Activated naive CD4-positive, alpha-beta T cell treated with anti-CD3 and anti-CD28 coated beads for 36 hours (primary cell): ENCODE measurements around the gene KIAA0408. TPM values are rescaled to one million over a fixed set of nuclear protein-coding genes. Genes with fewer than 3 reads are reported as not detected.

Source experiments
- CTCF ChIA-PET: fragments of 350-600 bp; sonication (Branson Sonifier 250); formaldehyde crosslinking; loops from one replicate; lab custom pipeline; 2021; ENCODE audit warnings: antibody characterized with exemption; lab: Charles Lee
- DNase-seq: peaks from one replicate; pipeline ENCODE4 v3.0.0-alpha.2; 2020
- H3K27ac Mint-ChIP-seq: one replicate; pipeline ENCODE4 v1.8.0; 2021; ENCODE audit warnings: mild to moderate bottlenecking, mixed read lengths
- H3K27me3 Mint-ChIP-seq: one replicate; pipeline ENCODE4 v1.8.0; 2021; ENCODE audit warnings: low read depth, mixed read lengths
- H3K36me3 Mint-ChIP-seq: one replicate; pipeline ENCODE4 v1.8.0; 2021; ENCODE audit warnings: low read depth, mixed read lengths
- H3K4me1 Mint-ChIP-seq: one replicate; pipeline ENCODE4 v1.8.0; 2021; ENCODE audit warnings: low read depth, mixed read lengths
- H3K4me3 Mint-ChIP-seq: one replicate; pipeline ENCODE4 v1.8.0; 2021; ENCODE audit warnings: mild to moderate bottlenecking, moderate library complexity, mixed read lengths
- H3K9me3 Mint-ChIP-seq: one replicate; pipeline ENCODE4 v1.8.0; 2021; ENCODE audit warnings: mixed read lengths
- intact Hi-C: fragments of 100-400 bp; cut with micrococcal nuclease; formaldehyde crosslinking; loops from one replicate; pipeline ENCODE4 v1.15.1; 2023
- total RNA-seq, 2 experiments: library from RNA; stranded (reverse); gene quantifications; one replicate each; pipeline ENCODE4 v1.2.3, GENCODE V29; 2021

Gene KIAA0408
- total RNA-seq, 2 experiments from 2014 or later: 2.0 to 3.1 TPM

DNA sequence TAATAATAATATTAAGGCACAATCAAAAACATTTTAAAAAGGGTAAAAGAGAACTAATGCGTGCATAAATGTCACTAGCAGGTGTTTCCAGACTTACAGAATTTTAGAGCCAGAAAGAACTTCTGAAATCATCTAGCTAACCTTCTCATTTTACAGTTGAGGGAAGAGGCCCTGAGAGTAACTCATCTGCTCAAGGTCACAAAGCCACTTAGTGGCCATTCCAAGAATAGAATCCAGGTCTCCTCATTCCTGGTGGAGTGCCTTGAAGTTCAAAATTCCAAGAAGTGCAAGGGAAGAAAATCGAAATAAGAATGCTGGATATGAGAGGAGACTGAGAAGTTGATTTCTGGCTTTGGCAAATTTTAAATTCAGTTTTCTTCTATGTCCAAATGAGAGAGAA, 3.2 kb upstream of the KIAA0408 start:
- no peaks in the 10 kb centered on the region for H3K9me3 Mint-ChIP-seq
- H3K4me1 Mint-ChIP-seq: no peaks in the 10 kb centered on the region
- H3K4me3 Mint-ChIP-seq: no peak overlapping the region
- H3K27ac Mint-ChIP-seq: no peak overlapping the region
- CTCF ChIA-PET: interaction anchor here (1.2 to 6.5 kb wide), 6 partner anchors 54 to 158 kb away, joined by 4 to 83 read pairs (median 8); partner anchors contain the start of gene MTCL3
- no peaks in the 10 kb centered on the region for H3K27me3 Mint-ChIP-seq
- no peaks in the 10 kb centered on the region for H3K36me3 Mint-ChIP-seq
- intact Hi-C loops: no loop called here
- no peak for DNase-seq

DNA sequence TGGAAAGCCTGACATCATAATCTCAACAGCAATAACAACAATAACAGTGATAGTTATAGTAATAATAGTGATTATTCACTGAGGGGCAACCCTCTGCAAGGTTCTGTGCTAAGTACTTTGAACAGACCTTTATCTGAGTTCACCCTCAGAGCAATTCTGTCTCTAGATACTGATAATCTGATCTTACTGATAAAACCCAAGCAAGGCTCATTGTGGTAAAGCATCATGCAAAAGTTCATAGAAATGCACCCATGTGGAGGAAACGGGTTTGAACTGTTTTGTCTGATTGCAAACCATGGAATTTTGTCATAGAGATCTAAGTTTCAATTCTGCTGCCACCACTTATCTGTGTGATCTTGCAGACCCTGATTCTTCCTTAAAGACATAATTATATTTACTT, 1.3 kb upstream of the KIAA0408 start:
- intact Hi-C loops: no loop called here
- no peaks in the 10 kb centered on the region for H3K9me3 Mint-ChIP-seq
- CTCF ChIA-PET: interaction anchor here (1.9 to 2.2 kb wide), 2 partner anchors 56 to 78 kb away, joined by 10 to 12 read pairs; no protein-coding TSS in a partner anchor
- H3K27ac Mint-ChIP-seq: no peak overlapping the region
- no peak overlapping the region for H3K4me3 Mint-ChIP-seq
- H3K27me3 Mint-ChIP-seq: no peaks in the 10 kb centered on the region
- H3K4me1 Mint-ChIP-seq: no peaks in the 10 kb centered on the region
- no peak for DNase-seq
- no peaks in the 10 kb centered on the region for H3K36me3 Mint-ChIP-seq

DNA sequence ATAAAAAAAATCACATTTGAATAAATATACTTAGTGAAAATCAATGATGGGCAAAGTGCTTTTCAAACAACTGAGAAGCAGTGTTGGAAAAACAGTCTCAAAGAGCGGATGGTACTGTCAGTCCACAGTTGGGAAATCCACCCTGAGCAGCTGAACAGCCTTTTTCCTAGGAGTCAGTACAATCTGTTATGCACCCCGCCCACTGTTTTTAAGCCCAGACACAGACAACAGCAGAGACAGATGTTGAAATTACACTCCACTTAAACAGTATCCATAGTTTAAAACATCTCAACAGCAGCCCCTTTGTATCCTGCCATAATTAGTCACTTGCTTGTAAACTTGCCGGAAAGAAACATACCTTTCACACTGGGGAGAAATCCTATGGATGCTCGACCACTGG, 372 bp downstream of the KIAA0408 start:
- H3K4me3 Mint-ChIP-seq: no peak overlapping the region
- intact Hi-C loops: no loop called here

DNA sequence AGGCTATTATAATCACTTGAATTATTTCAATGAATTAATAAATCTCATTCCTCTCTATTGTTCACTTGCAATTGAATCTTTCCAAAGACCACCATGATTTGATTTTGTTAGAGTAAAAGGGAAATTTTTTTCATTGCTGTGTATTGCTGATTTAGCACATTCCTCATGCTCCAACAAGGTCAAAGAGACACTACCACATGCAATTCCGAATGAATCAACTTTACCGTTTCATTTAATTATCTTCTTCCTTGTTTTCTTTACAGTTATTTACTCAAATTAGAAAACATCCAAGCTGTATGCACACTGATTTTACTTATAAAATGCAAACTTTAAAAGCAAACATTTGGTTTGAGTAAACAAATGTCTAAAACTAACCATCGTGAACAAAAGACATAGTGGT, 967 bp downstream of the KIAA0408 start:
- H3K9me3 Mint-ChIP-seq: no peaks in the 10 kb centered on the region
- no peaks in the 10 kb centered on the region for H3K4me1 Mint-ChIP-seq
- no peak overlapping the region for H3K4me3 Mint-ChIP-seq
- H3K27ac Mint-ChIP-seq: no peak overlapping the region
- no peaks in the 10 kb centered on the region for H3K27me3 Mint-ChIP-seq
- intact Hi-C loops: no loop called here
- DNase-seq: no peak
- CTCF ChIA-PET: interaction anchor here (0.9 kb wide), 1 partner anchor 80 kb away, joined by 3 read pairs; no protein-coding TSS in a partner anchor
- H3K36me3 Mint-ChIP-seq: no peaks in the 10 kb centered on the region

More for the DNA sequence above, 372 bp downstream of the KIAA0408 start:
- H3K4me1 Mint-ChIP-seq: no peaks in the 10 kb centered on the region
- CTCF ChIA-PET: interaction anchor here (0.7 to 2.2 kb wide), 4 partner anchors 11 to 80 kb away, joined by 3 to 12 read pairs (median 6); no protein-coding TSS in a partner anchor
- no peak for DNase-seq
- H3K36me3 Mint-ChIP-seq: no peaks in the 10 kb centered on the region
- H3K9me3 Mint-ChIP-seq: no peaks in the 10 kb centered on the region
- no peak overlapping the region for H3K27ac Mint-ChIP-seq
- H3K27me3 Mint-ChIP-seq: no peaks in the 10 kb centered on the region

DNA sequence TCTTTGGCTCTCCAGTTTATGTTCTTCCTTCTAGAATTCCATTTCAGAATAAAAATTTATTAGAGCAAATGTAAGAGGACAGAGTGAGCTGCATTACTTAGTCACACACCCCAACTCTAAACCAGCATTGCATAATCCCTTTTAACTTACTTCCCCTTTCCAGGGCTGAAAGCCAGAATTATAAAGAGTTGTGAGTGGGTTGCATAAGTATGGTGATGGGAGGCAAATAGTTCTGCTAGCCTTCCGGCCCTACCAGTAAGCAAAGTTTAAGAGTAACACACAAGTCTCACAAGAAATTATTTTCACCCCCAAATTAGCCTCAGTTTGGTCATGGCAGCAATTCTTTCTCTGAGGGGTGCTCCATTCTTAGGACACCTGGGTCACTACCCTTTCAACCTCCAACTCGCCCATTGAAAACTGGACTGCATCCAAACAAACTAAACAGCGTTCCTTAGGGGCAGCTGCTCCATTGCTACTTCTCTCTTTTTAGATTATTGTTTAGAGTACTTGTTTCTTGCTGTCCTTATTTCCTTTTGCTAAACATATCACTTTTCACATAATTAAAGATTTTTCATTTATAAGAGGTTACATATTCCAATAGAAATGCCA, 1.6 kb downstream of the KIAA0408 start:
- DNase-seq: no peak
- intact Hi-C loops: no loop called here
- no peaks in the 10 kb centered on the region for H3K27me3 Mint-ChIP-seq
- CTCF ChIA-PET: interaction anchor here (0.9 kb wide), 1 partner anchor 81 kb away, joined by 3 read pairs; no protein-coding TSS in a partner anchor
- no peaks in the 10 kb centered on the region for H3K4me1 Mint-ChIP-seq
- no peak overlapping the region for H3K4me3 Mint-ChIP-seq
- H3K9me3 Mint-ChIP-seq: no peaks in the 10 kb centered on the region
- no peak overlapping the region for H3K27ac Mint-ChIP-seq
- no peaks in the 10 kb centered on the region for H3K36me3 Mint-ChIP-seq

DNA sequence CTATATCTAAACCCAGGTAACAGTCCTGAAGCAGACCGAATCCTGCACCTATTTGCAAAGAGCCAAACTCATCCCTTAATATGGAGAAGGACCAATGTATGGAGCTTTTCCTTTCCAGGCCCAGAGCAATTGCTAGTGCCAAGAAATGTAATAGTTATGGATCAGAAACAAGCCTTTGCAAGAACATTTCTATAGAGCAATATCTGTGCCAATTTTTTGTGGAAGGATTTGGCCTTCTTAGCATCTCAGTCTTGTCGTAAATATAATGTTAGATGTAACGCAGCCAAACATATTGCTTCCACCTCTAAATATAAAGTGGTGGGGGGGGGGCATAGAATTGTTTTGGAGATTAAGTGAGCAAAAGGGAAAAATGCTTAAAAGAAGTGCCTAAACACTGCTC, 2.7 kb downstream of the KIAA0408 start:
- no peak for DNase-seq
- Mint-ChIP-seq H3K4me3 (no peak overlapping the region), H3K27me3 (no peaks in the 10 kb centered on the region), H3K9me3 (no peaks in the 10 kb centered on the region), H3K36me3 (no peaks in the 10 kb centered on the region), H3K4me1 (no peaks in the 10 kb centered on the region), H3K27ac (no peak overlapping the region)
- intact Hi-C loops: no loop called here
- CTCF ChIA-PET: no interaction called here

DNA sequence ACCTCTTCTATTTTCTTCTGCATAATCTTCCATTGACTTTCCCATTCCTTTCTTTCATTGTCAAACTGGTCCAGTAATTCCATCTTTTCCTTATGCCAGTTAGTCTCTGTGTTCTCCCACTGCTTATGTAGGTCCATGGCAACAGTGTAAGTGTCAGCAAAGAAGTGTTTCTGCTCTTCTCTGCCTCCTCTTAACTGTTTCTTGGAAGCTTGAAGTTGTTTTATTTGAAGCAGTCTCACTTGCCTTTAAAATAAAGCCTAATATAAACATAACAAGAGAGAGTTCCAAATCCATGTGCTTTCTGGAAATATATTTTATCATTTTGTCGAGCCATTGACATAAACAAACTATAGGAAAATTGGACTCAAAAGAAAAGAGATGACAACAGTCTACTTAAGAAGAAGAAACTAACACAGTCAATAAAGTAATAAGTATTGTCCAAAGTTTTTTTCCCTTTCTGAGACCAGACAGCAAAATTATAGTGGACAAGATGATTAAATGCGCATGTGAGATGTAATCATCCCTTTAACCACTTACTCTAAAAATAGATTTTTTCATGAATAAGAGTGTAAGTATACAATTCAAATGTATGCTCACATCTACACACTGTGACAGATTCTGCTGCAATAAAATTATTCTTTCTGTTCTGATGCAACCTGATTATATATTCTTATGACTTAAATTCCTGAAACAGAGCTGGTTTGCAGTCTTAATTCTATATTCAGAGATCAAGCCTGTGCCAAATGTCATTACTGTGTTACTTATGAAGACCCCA, 5.2 kb downstream of the KIAA0408 start:
- no peaks in the 10 kb centered on the region for H3K9me3 Mint-ChIP-seq
- no peaks in the 10 kb centered on the region for H3K4me1 Mint-ChIP-seq
- DNase-seq: no peak
- no peaks in the 10 kb centered on the region for H3K27me3 Mint-ChIP-seq
- H3K36me3 Mint-ChIP-seq: no peaks in the 10 kb centered on the region
- H3K27ac Mint-ChIP-seq: no peak overlapping the region
- intact Hi-C loops: no loop called here
- CTCF ChIA-PET: no interaction called here
- no peak overlapping the region for H3K4me3 Mint-ChIP-seq

DNA sequence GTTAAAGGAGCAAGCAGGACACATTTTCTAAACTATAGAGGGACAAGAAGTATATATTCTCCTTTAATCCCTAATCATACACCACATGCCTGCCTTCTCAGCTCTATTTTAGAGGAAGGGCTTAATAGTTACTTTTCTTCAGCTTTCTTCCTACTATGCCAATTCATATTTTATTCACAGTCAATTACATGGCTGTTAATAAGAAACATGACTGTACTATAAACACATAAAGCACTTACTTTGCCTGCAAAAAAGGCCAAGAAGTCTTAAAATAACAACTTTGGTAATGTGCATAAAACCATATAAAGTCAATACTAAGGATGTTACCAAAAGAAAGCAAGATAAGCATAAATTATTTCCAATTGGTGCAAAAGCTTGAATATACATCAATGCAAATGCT, 6.4 kb downstream of the KIAA0408 start:
- CTCF ChIA-PET: interaction anchor here (0.5 to 1.0 kb wide), 2 partner anchors 13 to 63 kb away, joined by 3 read pairs; no protein-coding TSS in a partner anchor
- Mint-ChIP-seq H3K36me3 (no peaks in the 10 kb centered on the region), H3K4me1 (peaks cover 3% of the 10 kb centered on the region), H3K4me3 (no peak overlapping the region), H3K27ac (no peak overlapping the region), H3K9me3 (no peaks in the 10 kb centered on the region), H3K27me3 (no peaks in the 10 kb centered on the region)
- DNase-seq: no peak
- intact Hi-C loops: no loop called here

DNA sequence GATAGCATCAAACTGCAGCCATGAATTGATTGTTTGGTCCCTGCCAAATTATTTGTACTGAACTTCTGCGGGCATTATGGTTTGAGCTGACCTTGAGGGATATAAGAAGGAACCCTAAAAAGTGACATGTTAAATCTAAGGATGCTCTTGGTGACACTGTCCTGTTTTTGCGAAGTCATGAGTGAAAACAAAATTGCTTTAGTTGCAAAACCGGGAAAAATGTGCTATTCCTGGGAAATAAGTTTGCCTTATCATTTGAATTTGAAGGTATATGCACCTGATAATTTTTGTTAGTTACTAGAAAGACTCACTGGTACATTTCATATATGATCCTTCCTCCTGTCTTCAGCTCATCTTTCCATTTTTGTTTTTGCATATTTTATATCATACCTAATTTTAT, 7.8 kb downstream of the KIAA0408 start:
- CTCF ChIA-PET: interaction anchor here (0.7 kb wide), 1 partner anchor 24 kb away, joined by 3 read pairs; no protein-coding TSS in a partner anchor
- H3K4me1 Mint-ChIP-seq: peaks cover 10% of the 10 kb centered on the region

DNA sequence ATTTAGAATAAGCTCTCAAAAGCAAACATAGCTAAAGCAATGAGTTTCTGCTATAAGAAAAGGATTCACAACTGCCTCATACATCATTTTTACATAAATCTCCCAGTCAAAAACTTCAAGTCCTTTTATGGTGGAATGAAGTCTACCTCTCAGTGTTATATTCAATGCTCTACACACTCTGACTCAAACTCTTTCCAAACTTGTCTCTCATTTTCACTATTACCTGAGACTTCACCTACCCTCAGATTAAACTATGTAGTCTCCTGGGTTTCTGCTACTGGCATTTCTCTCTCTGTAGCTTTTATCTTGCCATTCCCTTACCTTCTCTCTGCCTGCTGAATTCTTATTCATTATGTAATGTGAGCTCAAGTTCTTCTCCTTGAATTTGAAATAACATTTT, 11.4 kb downstream of the KIAA0408 start:
- no peak for DNase-seq
- intact Hi-C loops: no loop called here
- H3K27ac Mint-ChIP-seq: no peak overlapping the region
- H3K36me3 Mint-ChIP-seq: peaks cover 3% of the 10 kb centered on the region
- H3K9me3 Mint-ChIP-seq: no peaks in the 10 kb centered on the region
- H3K4me3 Mint-ChIP-seq: no peak overlapping the region
- CTCF ChIA-PET: interaction anchor here (0.7 to 1.8 kb wide), 2 partner anchors 19 to 91 kb away, joined by 3 to 5 read pairs; no protein-coding TSS in a partner anchor
- H3K4me1 Mint-ChIP-seq: peaks cover 10% of the 10 kb centered on the region
- H3K27me3 Mint-ChIP-seq: peaks cover 1% of the 10 kb centered on the region

More for the DNA sequence above, 7.8 kb downstream of the KIAA0408 start:
- no peak for DNase-seq
- Mint-ChIP-seq H3K27ac (no peak overlapping the region), H3K4me3 (no peak overlapping the region), H3K36me3 (peaks cover 3% of the 10 kb centered on the region), H3K27me3 (no peaks in the 10 kb centered on the region), H3K9me3 (no peaks in the 10 kb centered on the region)
- intact Hi-C loops: no loop called here

DNA sequence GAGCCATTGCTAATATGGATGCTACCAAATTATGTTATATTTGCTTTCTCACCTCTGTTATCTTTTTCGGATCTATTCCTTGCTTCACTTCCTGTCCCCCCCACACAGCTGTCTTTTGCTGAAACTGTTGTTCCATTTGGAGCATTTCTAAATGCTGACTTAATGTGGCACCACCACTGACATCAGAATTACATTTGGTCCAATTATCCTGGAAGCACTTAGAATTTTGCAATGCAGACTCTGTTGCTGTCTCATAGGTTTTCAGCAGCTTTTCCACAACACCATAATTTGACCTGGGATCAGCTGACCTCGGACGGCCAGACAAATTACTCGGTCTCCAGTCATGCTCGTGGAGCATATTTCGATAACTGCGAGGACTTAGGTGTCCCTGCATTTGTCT, 12.8 kb downstream of the KIAA0408 start:
- no peak for DNase-seq
- intact Hi-C loops: no loop called here
- no peak overlapping the region for H3K4me3 Mint-ChIP-seq
- CTCF ChIA-PET: interaction anchor here (1.8 kb wide), 1 partner anchor 93 kb away, joined by 5 read pairs; no protein-coding TSS in a partner anchor
- H3K9me3 Mint-ChIP-seq: no peaks in the 10 kb centered on the region
- H3K36me3 Mint-ChIP-seq: peaks cover 3% of the 10 kb centered on the region
- peaks cover 1% of the 10 kb centered on the region for H3K27me3 Mint-ChIP-seq
- peaks cover 10% of the 10 kb centered on the region for H3K4me1 Mint-ChIP-seq
- H3K27ac Mint-ChIP-seq: no peak overlapping the region

DNA sequence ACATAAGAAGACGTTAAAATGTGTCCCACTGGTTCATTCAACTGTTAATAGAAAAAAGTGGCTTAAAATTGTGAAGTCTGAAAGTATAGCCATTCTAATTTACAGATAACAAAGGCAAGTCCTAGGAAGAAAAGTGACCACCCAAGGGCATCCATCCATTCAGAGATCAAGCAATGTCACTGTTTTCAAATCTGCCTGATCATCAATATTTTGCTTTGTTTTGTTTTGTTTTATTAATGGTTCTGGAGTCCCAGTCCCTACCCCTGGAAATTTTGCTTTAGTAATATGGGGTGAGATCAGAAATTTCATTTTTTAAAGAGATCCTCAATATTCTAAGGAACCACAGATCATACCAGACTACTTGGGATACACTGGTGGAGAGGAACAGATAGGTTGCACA, 17.3 kb downstream of the KIAA0408 start:
- Mint-ChIP-seq H3K4me3 (no peak overlapping the region), H3K36me3 (peaks cover under 1% of the 10 kb centered on the region), H3K4me1 (no peaks in the 10 kb centered on the region), H3K27ac (no peak overlapping the region), H3K9me3 (no peaks in the 10 kb centered on the region), H3K27me3 (peaks cover 7% of the 10 kb centered on the region)
- intact Hi-C loops: no loop called here
- DNase-seq: no peak
- CTCF ChIA-PET: no interaction called here
